ENCODE measurements around the gene DLL3. TPM values are rescaled to one million over a fixed set of nuclear protein-coding genes. Genes with fewer than 3 reads are reported as not detected.

The DLL3 gene
- total and polyA plus RNA-seq, 2 donors (not counting 1 experiment from before 2014, with no cell fraction given): 0.46 to 1.1 TPM

- H3K36me3 ChIP-seq (replicated peaks in 1 of 2; ENCODE audit: control extremely low read depth in 1 of 2, control insufficient read depth in 1 of 2, extremely low read depth in 1 of 2, insufficient read depth in 2 of 2, low read length in 1 of 2): peaks cover 5 to 28% of the 10 kb centered on the region in 2 experiments
- peaks cover 14 to 21% of the 10 kb centered on the region in 2 donors for H3K4me1 ChIP-seq (ENCODE audit: control insufficient read depth in 2 of 2, insufficient read depth in 2 of 2, low read length in 2 of 2)
- H3K4me2 ChIP-seq (replicated peaks; ENCODE audit: low read depth, low read length, poor library complexity, severe bottlenecking): no peak overlapping the region
- ATAC-seq (ENCODE audit: low read depth) (no peak), DNase-seq (no peak)
- no peak overlapping the region for H3K9ac ChIP-seq (ENCODE audit: low read length)
- no CpG with 5 or more reads among the region's 6 CpGs for WGBS (ENCODE audit: insufficient coverage)
- H4K20me1 ChIP-seq (ENCODE audit: control insufficient read depth, insufficient read depth, low read length, poor library complexity, severe bottlenecking): peaks cover 5% of the 10 kb centered on the region
- H3K27me3 Mint-ChIP-seq: no peaks in the 10 kb centered on the region
- H3K9me3 Mint-ChIP-seq (ENCODE audit: insufficient read depth): no peaks in the 10 kb centered on the region
- H3K4me3 Mint-ChIP-seq: peak overlapping the region; percentile 59
- H3K4me3 ChIP-seq (ENCODE audit: control extremely low read depth in 1 of 5, extremely low read depth in 1 of 5, insufficient read depth in 1 of 5, low read depth in 2 of 5, low read length in 4 of 5): no peak overlapping the region
- TF ChIP-seq, protein P1, sequence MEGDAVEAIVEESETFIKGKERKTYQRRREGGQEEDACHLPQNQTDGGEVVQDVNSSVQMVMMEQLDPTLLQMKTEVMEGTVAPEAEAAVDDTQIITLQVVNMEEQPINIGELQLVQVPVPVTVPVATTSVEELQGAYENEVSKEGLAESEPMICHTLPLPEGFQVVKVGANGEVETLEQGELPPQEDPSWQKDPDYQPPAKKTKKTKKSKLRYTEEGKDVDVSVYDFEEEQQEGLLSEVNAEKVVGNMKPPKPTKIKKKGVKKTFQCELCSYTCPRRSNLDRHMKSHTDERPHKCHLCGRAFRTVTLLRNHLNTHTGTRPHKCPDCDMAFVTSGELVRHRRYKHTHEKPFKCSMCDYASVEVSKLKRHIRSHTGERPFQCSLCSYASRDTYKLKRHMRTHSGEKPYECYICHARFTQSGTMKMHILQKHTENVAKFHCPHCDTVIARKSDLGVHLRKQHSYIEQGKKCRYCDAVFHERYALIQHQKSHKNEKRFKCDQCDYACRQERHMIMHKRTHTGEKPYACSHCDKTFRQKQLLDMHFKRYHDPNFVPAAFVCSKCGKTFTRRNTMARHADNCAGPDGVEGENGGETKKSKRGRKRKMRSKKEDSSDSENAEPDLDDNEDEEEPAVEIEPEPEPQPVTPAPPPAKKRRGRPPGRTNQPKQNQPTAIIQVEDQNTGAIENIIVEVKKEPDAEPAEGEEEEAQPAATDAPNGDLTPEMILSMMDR (IDR thresholded peaks at IDR 0.05): no peak
- no peak for TF ChIP-seq EZH2 (IDR thresholded peaks at IDR 0.05; ENCODE audit: borderline replicate concordance, insufficient read depth, low read depth, low read length, poor library complexity, severe bottlenecking)
- POLR2A ChIA-PET: interaction anchor here (0.6 kb wide), 1 partner anchor 125 kb away, joined by 4 read pairs; no protein-coding TSS in a partner anchor
- H3K27me3 ChIP-seq (replicated peaks in 1 of 4; ENCODE audit: control extremely low read depth in 1 of 4, control insufficient read depth in 3 of 4, insufficient read depth in 4 of 4, low read length in 3 of 4): no peaks in the 10 kb centered on the region
- intact Hi-C loops (cut with micrococcal nuclease): no loop called here
- no peak overlapping the region for H2AFZ ChIP-seq (ENCODE audit: insufficient read depth, low read depth, low read length, poor library complexity, severe bottlenecking)
- H3K4me1 Mint-ChIP-seq: peaks cover 25% of the 10 kb centered on the region
- CTCF ChIA-PET: interaction anchor here (1.0 kb wide), 1 partner anchor 9 kb away, joined by 3 read pairs; no protein-coding TSS in a partner anchor
- H3K79me2 ChIP-seq (ENCODE audit: control insufficient read depth, insufficient read depth, low read length): peaks cover 24% of the 10 kb centered on the region
- H3K9me3 ChIP-seq (ENCODE audit: control extremely low read depth in 1 of 3, control insufficient read depth in 2 of 3, insufficient read depth in 1 of 3, low read length in 2 of 3): no peaks in the 10 kb centered on the region
- H3K27ac ChIP-seq (ENCODE audit: low read length in 2 of 2): no peak overlapping the region
- no peak overlapping the region for H3K27ac Mint-ChIP-seq
Measured at GRCh38 chr19:39483141-39483540, 15.6 kb upstream of the DLL3 start.

- CTCF ChIA-PET: interaction anchor here (0.6 to 1.2 kb wide), 2 partner anchors 13 to 46 kb away, joined by 3 read pairs; no protein-coding TSS in a partner anchor
Measured at GRCh38 chr19:39489756-39490155, 9.0 kb upstream of the DLL3 start.

More at GRCh38 chr19:39489756-39490155, 9.0 kb upstream of the DLL3 start:
- no peaks in the 10 kb centered on the region for H3K9me3 ChIP-seq (ENCODE audit: control extremely low read depth in 1 of 3, control insufficient read depth in 2 of 3, insufficient read depth in 1 of 3, low read length in 2 of 3)
- intact Hi-C loops (cut with micrococcal nuclease): no loop called here
- H3K9me3 Mint-ChIP-seq (ENCODE audit: insufficient read depth): no peaks in the 10 kb centered on the region
- H3K4me1 ChIP-seq (ENCODE audit: control insufficient read depth in 2 of 2, insufficient read depth in 2 of 2, low read length in 2 of 2): no peaks in the 10 kb centered on the region
- no peak overlapping the region for H2AFZ ChIP-seq (ENCODE audit: insufficient read depth, low read depth, low read length, poor library complexity, severe bottlenecking)
- no peak overlapping the region for H3K4me2 ChIP-seq (replicated peaks; ENCODE audit: low read depth, low read length, poor library complexity, severe bottlenecking)
- H3K27ac Mint-ChIP-seq: no peak overlapping the region
- H3K4me3 Mint-ChIP-seq: no peak overlapping the region
- TF ChIP-seq EZH2 (IDR thresholded peaks at IDR 0.05; ENCODE audit: borderline replicate concordance, insufficient read depth, low read depth, low read length, poor library complexity, severe bottlenecking): no peak
- TF ChIP-seq, protein P1 (IDR thresholded peaks at IDR 0.05): no peak
- no peak overlapping the region for H3K27ac ChIP-seq (ENCODE audit: low read length in 2 of 2)
- DNase-seq (no peak), ATAC-seq (ENCODE audit: low read depth) (no peak)
- peaks cover 5% of the 10 kb centered on the region for H3K79me2 ChIP-seq (ENCODE audit: control insufficient read depth, insufficient read depth, low read length)
- no peak overlapping the region for H3K9ac ChIP-seq (ENCODE audit: low read length)
- H3K27me3 ChIP-seq (replicated peaks in 1 of 4; ENCODE audit: control extremely low read depth in 1 of 4, control insufficient read depth in 3 of 4, insufficient read depth in 4 of 4, low read length in 3 of 4): no peaks in the 10 kb centered on the region
- H3K27me3 Mint-ChIP-seq: no peaks in the 10 kb centered on the region
- H3K4me3 ChIP-seq (ENCODE audit: control extremely low read depth in 1 of 5, extremely low read depth in 1 of 5, insufficient read depth in 1 of 5, low read depth in 2 of 5, low read length in 4 of 5): no peak overlapping the region
- POLR2A ChIA-PET: interaction anchor here (0.6 kb wide), 1 partner anchor 54 kb away, joined by 3 read pairs; the partner anchor contains the start of gene RPS16
- peaks cover 6 to 46% of the 10 kb centered on the region in 2 experiments for H3K36me3 ChIP-seq (replicated peaks in 1 of 2; ENCODE audit: control extremely low read depth in 1 of 2, control insufficient read depth in 1 of 2, extremely low read depth in 1 of 2, insufficient read depth in 2 of 2, low read length in 1 of 2)
- no peaks in the 10 kb centered on the region for H3K4me1 Mint-ChIP-seq
- peaks cover 5% of the 10 kb centered on the region for H4K20me1 ChIP-seq (ENCODE audit: control insufficient read depth, insufficient read depth, low read length, poor library complexity, severe bottlenecking)
- whole genome bisulfite sequencing (ENCODE audit: insufficient coverage): 100% methylated on average over 7 of the region's 10 CpGs

All from B cell (primary cell).